ENCODE measurements around the gene DMWD.
"Not testable (repeated sequence)": the region's sequence is repeated elsewhere in the genome, so short reads cannot be mapped to it uniquely, and the experiment has no call there.

DMWD gene

DNA sequence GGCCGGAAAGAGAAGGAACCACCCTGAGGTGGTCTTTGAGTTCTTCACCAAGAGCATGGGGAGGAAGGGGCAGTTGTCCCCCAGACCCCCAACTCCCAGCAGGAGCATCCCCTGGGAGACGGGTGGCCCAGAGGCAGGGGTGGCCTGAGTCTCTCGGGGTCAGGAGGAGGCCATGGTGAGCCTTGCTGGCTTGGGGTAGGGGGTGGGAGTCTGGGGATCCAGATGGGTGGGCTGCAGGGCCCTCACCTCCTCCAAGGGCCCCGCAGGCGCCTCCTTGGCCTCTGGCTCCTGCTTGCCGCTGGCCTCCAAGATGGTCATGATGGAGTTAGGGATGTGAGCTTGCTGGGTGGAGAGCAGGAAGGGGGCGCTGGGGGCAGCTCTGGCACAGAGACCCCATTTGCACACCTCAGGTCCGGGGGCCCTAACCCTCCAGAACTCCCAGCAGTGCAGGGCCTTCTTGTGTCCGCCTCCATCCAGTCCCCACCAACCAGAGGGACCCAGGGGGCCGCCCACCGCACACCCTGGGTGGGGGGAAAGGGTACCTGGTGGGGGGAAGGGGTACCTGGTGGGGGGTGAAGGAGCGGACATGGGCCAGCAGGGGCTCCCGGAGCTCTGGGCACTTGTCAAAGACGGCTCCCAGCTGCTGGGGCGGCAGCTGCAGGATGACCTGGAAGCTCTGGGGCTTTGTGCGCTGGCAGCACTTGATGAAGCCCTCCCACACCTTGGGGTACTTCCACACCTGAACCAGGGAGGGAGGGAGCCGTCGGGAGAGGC lies 23.8 kb upstream of the DMWD start:
- no peak for DNase-seq (ENCODE audit: low read depth)

DNA sequence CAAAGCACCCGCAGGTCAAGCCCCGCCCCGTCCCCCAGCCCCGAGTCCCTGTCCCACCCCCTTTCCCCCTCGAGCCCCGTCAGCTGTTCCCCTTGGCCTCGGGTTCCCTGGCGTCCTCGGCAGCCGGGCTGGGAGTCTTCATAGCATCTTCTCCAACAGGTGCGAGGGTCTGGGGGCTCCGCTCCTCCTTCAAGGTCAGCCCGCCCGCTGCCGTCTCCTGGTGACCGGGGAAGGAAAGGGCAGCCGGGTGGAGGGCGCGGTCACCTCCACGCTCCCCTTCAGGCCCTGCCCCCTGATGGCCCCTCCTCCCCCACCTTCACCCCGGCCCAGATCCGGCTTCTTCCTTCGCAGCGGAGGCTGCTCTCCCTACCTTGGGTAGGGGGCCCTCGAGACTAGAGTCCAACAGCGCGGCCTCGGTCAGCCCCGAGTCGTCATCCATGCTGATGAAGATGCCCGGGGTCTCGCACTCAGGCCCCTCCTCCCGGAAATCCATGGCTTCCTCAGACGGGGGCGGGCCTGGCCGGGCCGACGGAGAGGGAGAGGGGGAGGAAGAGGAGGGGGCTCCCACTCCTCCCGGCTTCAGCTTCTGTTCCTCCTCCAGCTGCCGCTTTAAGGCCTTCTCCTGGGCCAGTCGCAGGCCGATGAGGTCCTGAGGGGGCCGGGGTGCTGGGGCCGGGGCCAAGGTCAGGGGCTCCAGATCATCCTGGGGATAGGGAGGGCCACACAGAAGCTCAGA lies 23.0 kb upstream of the DMWD start:
- no peak for DNase-seq (ENCODE audit: low read depth)

DNA sequence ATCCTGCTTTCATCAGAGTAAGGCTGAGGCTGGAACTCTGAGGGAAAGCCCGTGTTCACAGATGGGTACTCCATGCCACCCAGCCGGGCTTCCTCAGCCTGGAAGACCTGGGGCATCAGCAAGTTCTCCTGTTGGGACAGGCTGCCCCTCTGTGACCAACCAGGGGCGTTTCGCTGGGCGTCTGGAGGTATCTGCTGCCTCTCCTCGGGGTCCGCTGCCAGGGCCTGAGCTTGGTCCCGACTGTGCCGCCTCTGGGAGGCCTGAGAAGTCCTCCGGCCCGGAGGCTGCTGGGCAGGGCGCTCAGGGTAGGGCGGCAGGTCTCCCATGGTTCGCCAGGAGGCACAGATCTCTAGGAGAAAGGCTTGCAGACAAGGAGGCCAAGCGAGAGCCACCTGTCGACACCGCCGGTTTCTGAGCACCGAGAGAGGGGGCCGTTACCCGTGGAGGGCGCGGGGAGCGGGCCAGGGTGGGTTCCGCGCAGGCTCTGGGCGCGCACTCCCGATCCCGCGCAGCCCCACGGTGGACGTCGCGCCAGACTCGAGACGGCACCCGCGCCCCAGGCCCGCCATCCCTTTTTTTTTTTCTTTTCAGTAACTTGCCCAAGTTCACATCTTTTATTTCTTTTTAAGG lies 22.3 kb upstream of the DMWD start, which contains the start of gene RSPH6A:
RSPH6A (minus strand) TSS at position 458 of the 630 bp plus-strand sequence; CDS start at position 326, 132 bp downstream.
- no peak for DNase-seq (ENCODE audit: low read depth)

DNA sequence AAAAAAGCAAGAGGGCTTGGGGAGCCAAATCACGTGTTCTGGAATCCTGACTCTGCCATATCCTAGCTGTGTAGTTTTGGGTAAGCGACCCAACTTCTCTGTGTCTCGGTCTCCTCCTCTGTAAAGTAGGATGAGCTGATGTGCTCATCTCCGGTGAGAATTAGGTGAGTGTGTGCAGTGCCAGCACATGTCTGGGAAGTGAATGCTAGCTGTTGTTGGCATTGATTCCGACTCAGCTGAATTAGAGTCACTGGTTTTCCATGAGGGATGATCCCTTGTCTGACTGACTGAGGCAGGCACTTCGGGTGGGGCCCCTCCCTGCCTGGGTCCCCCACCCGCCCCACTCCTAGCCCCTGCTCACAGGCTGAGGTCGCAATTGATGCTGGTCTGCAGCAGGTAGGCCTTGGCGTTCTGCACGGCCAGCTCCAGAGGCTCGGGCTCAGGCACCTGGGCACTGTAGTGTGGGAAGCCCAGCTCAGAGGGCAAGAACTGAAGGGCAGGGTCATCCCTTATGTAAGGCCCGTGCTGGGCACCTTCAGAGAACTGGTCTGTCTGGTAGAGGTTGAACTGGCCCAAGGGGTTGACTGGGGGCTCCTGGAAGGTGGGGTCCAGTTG lies 21.6 kb upstream of the DMWD start:
- no peak for DNase-seq (ENCODE audit: low read depth)

DNA sequence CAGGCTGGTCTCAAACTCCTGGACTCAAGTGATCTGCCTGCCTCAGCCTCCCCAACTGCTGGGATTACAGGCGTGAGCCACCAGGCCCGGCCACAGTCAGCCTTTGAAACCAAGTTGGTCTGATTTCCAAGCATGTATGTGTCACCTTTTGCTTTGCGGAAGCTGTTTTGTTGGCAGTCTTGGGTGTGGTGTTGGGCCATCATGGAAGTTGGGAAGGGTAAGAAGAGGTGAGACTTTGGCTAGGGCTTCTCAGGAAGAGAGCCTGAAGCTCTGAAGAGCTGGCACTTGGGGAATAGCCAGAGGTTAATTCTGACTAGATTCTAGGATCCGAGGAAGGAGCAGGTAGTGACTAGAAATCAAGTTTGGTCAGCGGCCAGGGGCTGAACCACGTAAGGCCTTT lies 19.7 kb upstream of the DMWD start:
- no peak for DNase-seq (ENCODE audit: low read depth)

DNA sequence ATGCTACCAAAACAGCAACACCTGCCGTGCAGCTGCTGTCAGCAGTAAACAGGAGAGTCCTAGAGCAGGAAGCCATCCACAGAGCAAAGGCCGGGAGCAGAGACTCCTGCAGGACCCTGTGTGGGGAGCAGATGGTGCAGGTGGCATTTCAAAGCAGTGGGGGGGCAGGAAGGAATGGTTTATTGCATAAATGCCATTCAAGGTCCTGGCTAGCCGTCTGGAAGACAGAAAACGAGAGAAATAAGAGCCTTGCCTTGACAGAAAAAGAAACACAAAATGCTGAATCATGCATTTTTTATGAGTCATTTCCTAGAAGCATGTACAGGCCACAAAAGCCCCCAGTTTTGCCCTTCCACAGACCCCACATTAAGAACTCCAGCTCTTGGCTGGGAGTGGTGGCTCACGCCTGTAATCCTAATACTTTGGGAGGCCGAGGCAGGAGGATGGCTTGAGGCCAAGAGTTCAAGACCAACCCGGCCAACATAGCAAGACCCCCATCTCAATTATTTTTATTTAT lies 17.1 kb upstream of the DMWD start:
- DNase-seq (ENCODE audit: low read depth), result peak; percentile 44

DNA sequence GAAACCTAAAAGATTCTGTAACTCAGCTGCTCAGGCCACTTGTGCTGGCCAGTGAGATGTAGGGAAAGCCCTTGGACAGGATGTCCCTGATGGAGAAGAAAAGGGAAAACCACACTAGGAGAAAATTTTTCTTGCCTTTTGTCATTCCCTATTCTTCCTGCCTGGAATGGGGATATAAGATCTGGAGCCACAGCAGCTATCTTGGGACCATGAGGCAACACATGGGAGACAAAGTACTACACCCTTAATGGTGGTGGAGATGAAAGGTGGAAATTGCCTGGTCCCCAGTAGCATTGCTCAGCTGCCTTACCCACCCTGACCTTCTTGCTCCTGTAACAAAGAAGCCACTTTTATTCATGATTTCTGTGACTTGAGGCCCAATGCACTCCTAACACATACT lies 13.1 kb upstream of the DMWD start:
- DNase-seq (ENCODE audit: low read depth), result no peak

DNA sequence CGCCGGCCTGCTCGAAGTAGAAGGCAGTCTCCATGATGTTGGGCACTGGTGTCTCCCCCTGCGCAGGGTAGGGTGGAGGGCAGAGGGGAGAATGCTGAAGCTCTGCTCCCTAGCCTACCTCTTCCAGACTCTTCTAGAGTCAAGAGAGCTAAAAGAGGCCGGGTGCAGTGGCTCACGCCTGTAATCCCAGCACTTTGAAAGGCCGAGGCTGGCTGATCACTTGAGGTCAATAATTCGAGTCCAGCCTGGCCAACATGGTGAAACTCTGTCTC lies 12.2 kb upstream of the DMWD start:
- DNase-seq (ENCODE audit: low read depth), result no peak

DNA sequence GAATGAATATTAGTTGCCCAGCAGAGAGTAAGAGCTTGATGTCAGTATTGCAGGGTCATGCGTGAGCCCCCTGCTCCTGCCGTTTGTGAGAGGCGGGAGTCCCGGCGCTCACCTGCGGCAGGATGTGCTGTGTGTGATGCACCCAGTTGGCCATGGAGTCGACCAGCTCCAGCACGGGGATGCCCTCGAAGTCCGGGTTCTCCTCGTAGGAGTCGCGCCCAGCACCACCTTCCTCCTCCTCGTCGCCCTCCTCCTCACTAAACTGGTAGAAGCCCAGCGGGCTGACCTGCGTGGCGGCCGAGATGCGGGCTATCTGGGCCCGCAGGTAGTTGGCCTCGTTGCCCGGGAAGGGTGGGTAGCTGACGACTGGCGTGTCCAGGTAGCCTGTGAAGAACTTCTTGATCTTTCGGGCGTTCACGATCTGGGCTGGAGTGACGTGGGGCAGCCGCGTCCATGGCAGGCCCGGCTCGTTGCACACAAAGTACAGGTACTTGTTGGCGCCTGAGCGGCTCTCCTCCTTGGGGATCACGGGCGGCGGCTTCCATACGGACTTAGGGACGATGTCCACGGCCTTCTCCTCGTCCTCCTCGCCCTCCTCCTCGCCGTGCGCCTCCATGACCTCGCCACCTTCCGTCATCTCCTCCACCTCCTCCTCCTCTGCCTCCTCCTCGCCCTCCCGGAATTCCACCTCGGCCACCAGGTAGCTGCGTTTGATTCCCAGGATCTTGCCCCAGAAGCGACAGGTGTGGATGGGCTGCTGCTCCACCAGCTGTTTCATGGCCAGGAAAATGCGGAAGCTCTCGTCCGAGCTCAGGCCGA lies 11.7 kb upstream of the DMWD start:
- no peak for DNase-seq (ENCODE audit: low read depth)

DNA sequence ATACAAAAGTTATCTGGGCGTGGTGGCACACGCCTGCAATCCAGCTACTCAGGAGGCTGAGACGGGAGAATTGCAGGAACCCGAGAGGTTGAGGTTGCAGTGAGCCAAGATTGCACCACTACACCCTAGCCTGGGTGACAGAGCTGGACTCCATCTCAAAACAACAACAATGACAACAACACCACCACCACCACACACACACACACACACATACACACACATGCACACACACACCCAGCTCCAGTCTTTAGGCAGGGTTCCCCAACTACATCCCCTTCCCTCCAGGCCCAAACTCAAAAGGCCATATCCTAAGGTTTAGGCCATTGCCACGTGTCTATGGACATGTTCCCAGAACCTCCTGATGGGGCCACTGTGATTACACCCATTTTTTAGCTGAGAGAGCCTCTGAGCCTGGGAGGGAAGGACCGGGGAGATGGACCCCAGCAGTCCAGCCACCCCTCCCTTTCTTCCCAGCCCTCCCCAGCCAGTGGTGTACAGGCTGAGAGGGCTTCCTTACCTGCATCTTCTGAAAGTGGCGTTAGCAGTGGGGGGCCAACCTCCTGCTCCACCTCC lies 9.0 kb upstream of the DMWD start:
- DNase-seq (ENCODE audit: low read depth), result no peak

DNA sequence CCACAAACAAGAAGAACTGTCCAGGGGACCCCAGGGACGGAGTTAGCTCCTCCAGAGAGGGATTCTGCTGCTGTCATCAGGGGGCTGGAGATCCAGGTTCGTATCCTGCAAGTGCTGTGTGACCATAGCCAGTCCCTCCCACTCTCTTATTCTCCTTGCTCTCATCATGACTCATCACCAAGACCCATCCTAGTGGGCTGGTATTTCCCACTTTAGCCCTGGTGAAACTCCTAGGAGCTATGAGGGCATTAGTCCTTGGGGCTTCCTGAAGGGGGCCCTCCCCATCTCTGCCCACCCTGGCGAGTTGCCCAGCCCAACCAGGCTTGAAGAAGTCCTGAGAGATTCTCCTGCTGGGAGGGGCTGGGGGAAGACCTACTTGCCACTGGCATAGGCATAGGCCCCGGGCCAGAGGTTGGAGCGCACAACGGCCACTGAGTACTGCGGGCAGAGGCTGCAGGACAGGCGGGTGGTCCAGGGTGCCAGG lies 7.5 kb upstream of the DMWD start:
- DNase-seq (ENCODE audit: low read depth), result no peak

DNA sequence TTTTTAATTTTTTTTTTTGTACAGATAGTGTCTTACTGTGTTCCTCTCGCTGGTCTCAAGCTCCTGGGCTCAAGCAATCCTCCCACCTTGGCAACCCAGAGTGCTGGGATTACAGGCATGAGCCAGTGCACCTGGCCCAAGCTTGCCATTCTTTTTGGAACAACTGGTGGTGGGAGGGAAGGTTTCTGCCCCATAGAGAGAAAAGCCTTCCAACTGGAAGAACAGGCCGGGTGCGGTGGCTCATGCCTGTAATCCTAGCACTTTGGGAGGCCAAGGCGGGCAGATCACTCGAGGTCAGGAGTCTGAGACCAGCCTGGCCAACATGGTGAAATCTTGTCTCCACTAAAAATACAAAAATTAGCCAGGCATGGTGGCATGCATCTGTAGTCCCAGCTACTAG lies 6.9 kb upstream of the DMWD start:
- not testable (repeated sequence) for DNase-seq (ENCODE audit: low read depth)

DNA sequence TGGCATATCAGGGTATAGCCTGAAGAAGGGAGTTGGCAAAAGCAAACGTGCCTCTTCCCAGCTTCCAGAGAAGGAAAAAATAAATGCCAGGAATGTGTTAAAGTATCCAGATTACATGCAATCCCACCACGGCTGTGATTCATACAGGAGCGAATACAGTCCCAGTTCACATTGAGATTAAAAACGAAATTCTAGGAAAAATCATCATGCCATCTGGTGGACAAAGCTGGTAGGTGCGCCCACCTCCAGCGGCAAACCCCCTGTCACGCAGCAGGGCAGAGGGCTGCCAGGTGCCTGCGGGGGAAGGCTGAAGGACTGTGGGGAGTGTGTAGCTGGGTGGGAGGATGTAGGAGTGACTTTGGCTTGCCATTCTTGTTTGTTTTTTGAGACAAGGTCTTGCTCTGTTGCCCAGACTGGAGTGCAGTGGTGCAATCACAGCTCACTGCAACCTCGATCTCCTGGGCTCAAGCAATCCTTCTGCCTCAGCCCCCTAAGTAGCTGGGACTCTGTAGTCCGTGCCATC lies 6.4 kb upstream of the DMWD start:
- DNase-seq (ENCODE audit: low read depth), result peak; percentile 32

DNA sequence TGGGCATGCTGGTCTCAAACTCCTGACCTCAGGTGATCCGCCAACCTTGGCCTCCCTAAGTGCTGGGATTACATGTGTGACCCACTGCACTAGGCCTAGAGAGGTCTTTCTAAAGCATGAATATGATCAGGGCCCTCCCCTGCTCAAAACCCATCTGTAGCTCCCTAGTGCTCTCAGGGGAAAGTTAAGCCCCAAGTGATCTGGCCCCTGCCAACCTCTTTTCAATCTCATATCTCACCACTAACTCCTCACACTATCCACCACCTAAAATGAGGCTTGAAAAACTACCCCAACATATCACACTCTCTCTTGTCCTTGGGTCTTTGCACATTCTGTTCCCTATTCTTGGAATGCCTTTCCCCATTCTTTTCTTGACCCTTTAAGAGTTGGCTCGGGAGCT lies 2.0 kb upstream of the DMWD start:
- no peak for DNase-seq (ENCODE audit: low read depth)

DNA sequence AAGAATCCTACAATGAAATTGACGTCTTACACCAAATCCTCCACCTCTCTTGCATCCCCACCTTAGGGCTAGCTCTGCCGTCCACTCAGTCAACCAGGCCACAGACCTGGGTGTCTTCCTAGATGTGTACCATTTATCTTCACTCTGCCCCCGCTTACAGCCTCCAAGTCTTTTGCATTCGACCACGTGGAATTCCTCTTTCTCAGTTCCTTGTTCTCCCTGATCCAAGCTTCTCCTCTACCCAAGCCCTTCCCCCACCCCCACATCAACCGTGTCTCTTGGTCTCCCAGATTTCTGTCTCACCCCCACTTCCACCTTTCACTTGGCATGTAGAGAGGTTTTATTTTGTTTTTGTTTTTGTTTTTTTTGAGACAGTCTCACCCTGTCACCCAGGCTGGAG lies 1.2 kb upstream of the DMWD start:
- no peak for DNase-seq (ENCODE audit: low read depth)

DNA sequence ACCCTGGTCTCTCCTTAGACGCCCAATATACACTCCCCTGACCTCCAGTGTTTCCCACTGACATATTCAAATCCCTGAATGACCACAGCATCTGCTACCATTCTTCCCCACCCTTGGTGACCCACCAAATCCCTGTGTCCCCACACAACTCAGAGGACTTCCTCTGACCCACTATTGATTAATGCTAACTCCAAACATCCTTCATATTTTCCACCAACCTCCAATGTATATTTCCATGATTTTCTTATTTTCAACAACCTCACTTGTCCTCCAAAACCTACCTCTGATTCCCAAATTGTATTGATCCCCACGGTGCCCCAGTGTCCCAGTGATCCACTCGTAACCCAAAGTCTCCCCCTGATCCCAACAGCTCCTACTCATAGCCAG lies 526 bp upstream of the DMWD start:
- no peak for DNase-seq (ENCODE audit: low read depth)

DNA sequence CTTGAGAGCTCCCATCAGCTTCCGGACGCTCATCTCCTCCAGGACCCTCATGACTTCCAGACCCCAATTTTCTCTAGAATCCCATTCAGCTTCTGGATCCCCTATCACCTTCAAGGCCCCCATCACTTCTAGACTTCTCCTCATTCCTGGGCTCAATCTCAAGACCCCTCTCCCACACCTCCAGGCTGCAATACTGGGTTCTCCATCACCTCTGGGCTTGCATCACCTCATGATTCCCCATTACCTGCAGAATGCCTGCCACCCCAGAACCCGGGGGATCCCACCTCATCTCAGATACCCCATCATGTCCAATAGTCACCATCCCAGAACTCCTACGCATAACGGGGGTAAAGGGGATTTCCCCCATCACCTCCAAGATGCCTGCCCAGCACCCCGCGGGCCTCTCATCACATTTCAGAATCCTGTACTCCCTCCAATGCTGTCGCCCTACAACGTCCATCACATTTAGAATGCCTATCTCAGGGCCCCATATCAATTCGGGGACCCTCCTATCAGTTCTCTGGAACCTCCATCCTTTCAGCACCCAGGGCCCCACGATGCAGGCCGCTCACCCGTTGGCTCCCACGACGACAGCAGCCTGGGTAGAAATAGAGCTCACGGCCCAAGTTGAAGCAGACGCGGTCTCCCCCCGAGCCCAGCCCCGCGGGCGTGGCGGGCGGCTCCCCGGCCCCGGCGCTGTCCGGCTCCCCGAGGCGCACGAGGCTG lies 738 bp downstream of the DMWD start:
- no peak for DNase-seq (ENCODE audit: low read depth)

DNA sequence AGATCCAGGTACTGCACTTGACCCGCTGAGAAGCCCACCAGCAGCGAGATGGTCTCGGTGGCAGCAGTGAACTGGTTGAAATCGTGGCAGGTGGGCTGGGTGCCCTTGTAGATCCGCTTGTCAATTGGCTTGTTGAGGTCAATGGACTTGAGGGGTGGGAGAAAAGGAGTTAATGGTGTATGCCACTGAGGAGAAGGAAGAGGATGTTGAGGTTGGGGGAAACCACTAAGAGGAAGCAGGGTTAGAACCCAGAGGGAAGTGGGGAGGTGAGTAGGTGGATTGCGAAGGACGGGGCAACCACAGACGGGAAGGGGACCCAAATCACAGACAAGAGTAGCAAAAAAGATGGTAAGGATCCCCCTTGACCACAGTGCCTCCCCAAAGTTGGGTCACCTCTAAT lies 1.7 kb downstream of the DMWD start:
- no peak for DNase-seq (ENCODE audit: low read depth)

DNA sequence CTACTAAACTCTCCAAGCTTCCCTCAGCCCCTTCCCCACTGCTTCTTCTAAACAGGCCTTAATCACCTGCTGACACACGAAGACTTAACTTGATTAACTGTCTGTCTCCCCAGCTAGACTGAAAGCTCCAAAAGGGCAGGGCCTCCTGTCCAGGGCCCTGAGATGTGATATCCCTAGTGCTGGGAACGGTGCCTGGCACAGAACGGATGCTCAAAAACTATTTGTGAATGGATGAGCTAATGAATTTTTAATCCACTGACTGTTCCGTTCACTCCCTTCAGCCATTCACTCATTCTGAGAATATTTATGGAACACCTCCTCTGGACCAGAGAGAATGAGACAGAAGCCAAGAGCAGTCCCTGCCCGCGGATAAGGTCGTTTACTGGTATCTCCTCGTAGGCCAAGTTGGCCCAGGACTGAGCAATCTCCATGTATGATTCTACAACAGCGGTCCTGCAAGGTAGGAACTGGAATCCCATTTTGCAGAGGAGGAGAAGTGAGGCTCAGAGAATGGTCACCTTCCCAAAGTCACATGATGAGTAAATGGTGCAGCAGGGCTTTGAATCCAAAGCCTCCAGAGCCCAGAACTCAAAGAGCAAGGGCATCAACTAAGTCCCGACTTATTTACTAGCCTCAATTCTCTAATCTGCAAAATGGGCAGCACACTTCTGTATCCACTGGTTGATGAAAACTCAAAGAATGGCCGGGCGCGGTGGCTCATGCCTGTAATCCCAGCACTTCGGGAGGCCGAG lies 3.4 kb downstream of the DMWD start:
- DNase-seq (ENCODE audit: low read depth), result no peak

DNA sequence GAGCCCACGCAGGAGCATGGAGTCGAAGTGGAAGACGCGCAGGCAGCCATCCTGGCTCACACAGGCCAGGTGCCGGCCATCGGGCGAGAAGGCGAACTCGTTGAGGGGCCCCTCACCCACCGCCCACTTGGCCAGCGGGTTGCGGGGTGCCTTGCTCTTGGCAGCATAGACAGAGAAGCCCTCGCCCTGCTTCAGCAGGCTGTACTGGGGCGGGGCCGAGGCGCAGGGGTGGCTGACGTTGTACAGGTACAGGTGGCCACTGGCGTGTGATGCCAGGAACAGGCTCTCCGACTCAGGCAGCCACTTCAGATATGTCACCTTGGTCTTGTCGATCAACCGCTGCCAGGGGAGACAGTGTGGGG lies 6.1 kb downstream of the DMWD start:
- DNase-seq (ENCODE audit: low read depth), result no peak

All from non-pigmented ciliary epithelial cell (primary cell).